Sigmoid colon (tissue), 7 donors: Measurements from ENCODE around the gene HOXD1. TPM values are rescaled to one million over a fixed set of nuclear protein-coding genes. Genes with fewer than 3 reads are reported as not detected.

Experiments
- DNase-seq: peaks from one replicate; pipeline ENCODE4 v3.0.0-alpha.2; 2019
- H3K27ac ChIP-seq, 4 donors: fragments of 200-600 bp; sonication (generic); one replicate each; pipeline ENCODE4 v1.5.1; 2016 to 2019; ENCODE audit warnings: mild to moderate bottlenecking in 1 of 4
- H3K27me3 ChIP-seq, 3 donors: fragments of 200-600 bp; sonication (generic); one replicate each; pipeline ENCODE4 v1.5.1; 2019; ENCODE audit warnings: mild to moderate bottlenecking in 1 of 3
- H3K36me3 ChIP-seq, 4 donors: fragments of 200-600 bp; sonication (generic); one replicate each; pipeline ENCODE4 v1.5.1; 2016 to 2019
- H3K4me1 ChIP-seq, 4 donors: fragments of 200-600 bp; sonication (generic); one replicate each; pipeline ENCODE4 v1.5.1; 2017 to 2019
- H3K4me3 ChIP-seq, 4 donors: fragments of 200-600 bp; sonication (generic); one replicate each; pipeline ENCODE4 v1.5.1; 2017 to 2019; ENCODE audit warnings: mild to moderate bottlenecking in 2 of 4, moderate library complexity in 1 of 4
- H3K9me3 ChIP-seq, 4 donors: fragments of 200-600 bp in 3 of 4; sonication (generic) in 3 of 4; one replicate each; pipeline versions ENCODE4 v1.5.1 to v1.6.1; 2013 to 2019
- CTCF ChIP-seq, 4 experiments: fragments of 450-650 bp in 3 of 4; fragments of 200-600 bp in 1 of 4; IDR thresholded peaks; one replicate each; pipeline ENCODE4 v1.5.1; 2016 to 2019; ENCODE audit warnings: antibody characterized with exemption in 4 of 4, mild to moderate bottlenecking in 3 of 4, moderate library complexity in 2 of 4
- EP300 ChIP-seq, 4 donors: sonication (generic); formaldehyde crosslinking; IDR thresholded peaks; one replicate each; pipeline ENCODE4 v1.6.1; 2017; ENCODE audit warnings: antibody characterized with exemption in 4 of 4
- POLR2A ChIP-seq, 2 donors: fragments of 450-650 bp; IDR thresholded peaks; one replicate each; pipeline ENCODE4 v1.6.1; 2016; ENCODE audit warnings: antibody characterized with exemption in 2 of 2, mild to moderate bottlenecking in 2 of 2, moderate library complexity in 2 of 2
- POLR2AphosphoS5 ChIP-seq, 4 donors: sonication (generic); formaldehyde crosslinking; IDR thresholded peaks; one replicate each; pipeline ENCODE4 v1.6.1; 2017; ENCODE audit warnings: antibody characterized with exemption in 4 of 4
- WGBS, 2 donors: extraction: QIAGEN DNeasy Blood & Tissue Kit; methylation state at CpG; one replicate each; pipeline ENCODE4 v1.1.7; 2013; 5-methylcytosine and 5-hydroxymethylcytosine counted together
- intact Hi-C: fragments of 100-400 bp; cut with DNase I; formaldehyde crosslinking; loops from one replicate; pipeline ENCODE4 v1.15.1; 2023
- polyA plus RNA-seq, 3 donors: library from polyadenylated mRNA; stranded (reverse); fragments of 200-250 nt; gene quantifications; one replicate each; pipeline ENCODE4 v1.2.3, GENCODE V29; 2013
- total RNA-seq, 4 donors: library from RNA; depleted of rRNA; stranded (reverse); fragments of >200 nt; gene quantifications; one replicate each; pipeline ENCODE4 v1.1.0, GENCODE V29; 2016
- donor health status: healthy with polysubstance abuse.
- donor health status: Bipolar disorder and iron deficiency.
- donor health status: healthy.

The HOXD1 gene
- total and polyA plus RNA-seq, 7 donors: 0.16 to 4.2 (median 1.9) TPM; not detected in 1

- Histone ChIP-seq H3K36me3 (no peaks in the 10 kb centered on the region), H3K27ac (peak overlapping the region; percentile 49 to 87 (median 54)), H3K27me3 (peaks cover 3 to 69% (median 51%) of the 10 kb centered on the region in 3 donors), H3K4me1 (peaks cover 0 to 30% (median 24%) of the 10 kb centered on the region in 4 donors), H3K4me3 (peak overlapping the region; percentile 39 to 52 (median 50)), H3K9me3 (no peaks in the 10 kb centered on the region)
- WGBS, 2 donors: 7 to 8% methylated on average over 48 of the region's 48 CpGs
- TF ChIP-seq CTCF (IDR thresholded peaks at IDR 0.05) (peak; percentile 87 to 96 (median 95)), EP300 (IDR thresholded peaks at IDR 0.05) (no peak)
- peak; percentile 87 for DNase-seq
- intact Hi-C loops: loop anchor here (1.0 to 10.0 kb wide), 4 partner anchors 315 to 674 kb away; no protein-coding TSS in a partner anchor
These were observed 47.8 kb upstream of the HOXD1 start for GRCh38 chr2:176140513-176141317.

- no peak overlapping the region for H3K4me3 ChIP-seq
- peaks cover 8 to 69% (median 53%) of the 10 kb centered on the region in 3 donors for H3K27me3 ChIP-seq
- no peak overlapping the region for H3K27ac ChIP-seq
- peaks cover 0 to 27% (median 19%) of the 10 kb centered on the region in 4 donors for H3K4me1 ChIP-seq
- TF ChIP-seq POLR2AphosphoS5 (IDR thresholded peaks at IDR 0.05) (no peak), POLR2A (IDR thresholded peaks at IDR 0.05) (no peak), CTCF (IDR thresholded peaks at IDR 0.05) (no peak), EP300 (IDR thresholded peaks at IDR 0.05) (no peak)
- peak; percentile 19 for DNase-seq
- intact Hi-C loops: loop anchor here (10.0 kb wide), 1 partner anchor 673 kb away; no protein-coding TSS in a partner anchor
- H3K9me3 ChIP-seq: no peaks in the 10 kb centered on the region
- no peaks in the 10 kb centered on the region for H3K36me3 ChIP-seq
- WGBS, 2 donors: 86 to 88% methylated on average over 2 of the region's 2 CpGs
These were observed 46.2 kb upstream of the HOXD1 start for GRCh38 chr2:176142281-176142680.

GRCh38 chr2:176145085-176145969 lies 43.1 kb upstream of the HOXD1 start:
- 47 to 56% methylated on average over 4 of the region's 4 CpGs for WGBS, 2 donors
- Histone ChIP-seq H3K36me3 (no peaks in the 10 kb centered on the region), H3K4me3 (no peak overlapping the region), H3K27ac (no peak overlapping the region), H3K9me3 (no peaks in the 10 kb centered on the region), H3K4me1 (peaks cover 0 to 13% (median 7%) of the 10 kb centered on the region in 4 donors), H3K27me3 (peaks cover 7 to 69% (median 55%) of the 10 kb centered on the region in 3 donors)
- intact Hi-C loops: loop anchor here (10.0 kb wide), 1 partner anchor 669 kb away; no protein-coding TSS in a partner anchor
- TF ChIP-seq CTCF (IDR thresholded peaks at IDR 0.05): no peak
- no peak for TF ChIP-seq POLR2AphosphoS5 (IDR thresholded peaks at IDR 0.05)
- TF ChIP-seq EP300 (IDR thresholded peaks at IDR 0.05): no peak
- DNase-seq: no peak

GRCh38 chr2:176146101-176146500 lies 42.4 kb upstream of the HOXD1 start:
- no peak for DNase-seq
- intact Hi-C loops: loop anchor here (10.0 kb wide), 1 partner anchor 669 kb away; no protein-coding TSS in a partner anchor
- 7 to 24% methylated on average over 6 of the region's 6 CpGs for WGBS, 2 donors
- no peak overlapping the region for H3K4me3 ChIP-seq
- H3K36me3 ChIP-seq: no peaks in the 10 kb centered on the region
- H3K27ac ChIP-seq: no peak overlapping the region
- no peaks in the 10 kb centered on the region for H3K9me3 ChIP-seq
- peaks cover 7 to 70% (median 55%) of the 10 kb centered on the region in 3 donors for H3K27me3 ChIP-seq
- H3K4me1 ChIP-seq: peaks cover 0 to 8% (median under 1%) of the 10 kb centered on the region in 4 donors
- no peak for TF ChIP-seq CTCF (IDR thresholded peaks at IDR 0.05)
- TF ChIP-seq POLR2A (IDR thresholded peaks at IDR 0.05): no peak
- TF ChIP-seq POLR2AphosphoS5 (IDR thresholded peaks at IDR 0.05): peak in 1 of 4 donors; percentile 11
